Measurements from ENCODE around the gene KIF16B.

KIF16B gene

DNA sequence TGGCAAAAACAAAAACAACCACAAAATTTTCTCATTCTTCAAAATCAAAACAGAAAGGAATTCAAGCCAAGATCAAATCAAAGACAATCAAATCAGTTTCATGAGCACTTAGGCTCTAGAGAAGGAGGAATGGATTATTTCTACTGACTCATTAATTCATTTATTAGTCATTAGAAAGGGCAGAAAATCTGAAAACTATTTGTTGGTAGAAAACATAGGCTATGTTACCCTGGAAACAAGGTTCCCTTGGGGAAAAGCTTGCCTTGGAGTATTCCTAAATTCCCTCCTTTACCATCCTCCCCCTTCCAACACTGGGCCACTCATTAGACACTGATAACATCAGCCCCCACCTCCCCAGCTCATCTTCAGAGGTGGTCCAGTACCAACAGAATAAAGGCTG lies 17.5 kb downstream of the KIF16B start:
- Histone ChIP-seq H3K4me3 (ENCODE audit: low read depth in 1 of 2, low read length in 2 of 2) (no peak overlapping the region), H3K4me1 (ENCODE audit: control insufficient read depth in 1 of 2, insufficient read depth in 2 of 2, low read length in 2 of 2) (peaks cover 0 to 6% of the 10 kb centered on the region in 2 donors), H3K36me3 (ENCODE audit: control insufficient read depth in 1 of 2, insufficient read depth in 2 of 2, low read length in 2 of 2) (no peaks in the 10 kb centered on the region), H3K27ac (ENCODE audit: low read depth, low read length) (no peak overlapping the region), H3K9ac (ENCODE audit: low read depth in 1 of 2, low read length in 2 of 2) (no peak overlapping the region), H3K27me3 (ENCODE audit: control insufficient read depth in 1 of 2, insufficient read depth in 2 of 2, low read length in 2 of 2) (no peaks in the 10 kb centered on the region), H3K9me3 (ENCODE audit: control insufficient read depth in 1 of 2, low read length in 2 of 2) (no peaks in the 10 kb centered on the region)

DNA sequence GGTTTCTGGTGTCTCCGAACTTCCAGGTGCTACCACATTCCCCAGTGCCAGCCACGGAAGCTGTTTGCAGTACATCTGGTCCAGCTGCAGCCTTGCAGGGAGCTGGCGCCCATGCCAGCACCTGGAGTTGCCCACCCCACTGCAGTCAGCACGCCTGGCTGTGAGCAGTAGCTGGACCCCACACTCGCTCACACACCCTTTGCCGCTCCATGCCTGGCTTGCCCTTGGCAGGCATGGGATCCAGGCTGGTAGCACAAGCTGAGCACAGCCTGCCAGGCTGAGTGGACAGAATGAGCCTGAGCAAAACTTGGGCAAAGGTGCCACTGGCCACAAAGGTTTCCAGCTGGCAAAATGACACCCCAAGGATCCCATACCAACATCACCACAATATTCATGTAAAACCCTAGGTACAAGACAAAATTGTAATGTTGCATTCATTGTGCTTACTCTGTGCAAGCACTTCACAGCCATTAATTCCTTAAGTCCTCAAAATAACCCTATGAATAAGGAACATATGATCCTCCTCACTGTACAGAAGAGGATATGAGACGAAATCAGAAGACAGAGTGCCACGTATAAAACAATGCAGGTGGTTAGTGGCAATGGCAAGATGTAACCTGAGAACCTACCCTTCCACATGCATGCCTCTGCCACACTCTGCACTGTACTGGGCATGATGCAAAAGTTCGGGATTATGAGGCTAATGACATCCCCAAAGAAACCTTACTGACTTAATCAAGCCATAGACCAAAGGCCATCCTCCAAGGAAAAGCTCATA lies 18.3 kb downstream of the KIF16B start:
- H3K4me3 ChIP-seq (ENCODE audit: low read depth in 1 of 2, low read length in 2 of 2): no peak overlapping the region
- no peak overlapping the region for H3K9ac ChIP-seq (ENCODE audit: low read depth in 1 of 2, low read length in 2 of 2)
- H3K36me3 ChIP-seq (ENCODE audit: control insufficient read depth in 1 of 2, insufficient read depth in 2 of 2, low read length in 2 of 2): no peaks in the 10 kb centered on the region
- H3K27me3 ChIP-seq (ENCODE audit: control insufficient read depth in 1 of 2, insufficient read depth in 2 of 2, low read length in 2 of 2): no peaks in the 10 kb centered on the region
- H3K9me3 ChIP-seq (ENCODE audit: control insufficient read depth in 1 of 2, low read length in 2 of 2): no peaks in the 10 kb centered on the region
- H3K27ac ChIP-seq (ENCODE audit: low read depth, low read length): no peak overlapping the region
- peaks cover 0 to 6% of the 10 kb centered on the region in 2 donors for H3K4me1 ChIP-seq (ENCODE audit: control insufficient read depth in 1 of 2, insufficient read depth in 2 of 2, low read length in 2 of 2)

DNA sequence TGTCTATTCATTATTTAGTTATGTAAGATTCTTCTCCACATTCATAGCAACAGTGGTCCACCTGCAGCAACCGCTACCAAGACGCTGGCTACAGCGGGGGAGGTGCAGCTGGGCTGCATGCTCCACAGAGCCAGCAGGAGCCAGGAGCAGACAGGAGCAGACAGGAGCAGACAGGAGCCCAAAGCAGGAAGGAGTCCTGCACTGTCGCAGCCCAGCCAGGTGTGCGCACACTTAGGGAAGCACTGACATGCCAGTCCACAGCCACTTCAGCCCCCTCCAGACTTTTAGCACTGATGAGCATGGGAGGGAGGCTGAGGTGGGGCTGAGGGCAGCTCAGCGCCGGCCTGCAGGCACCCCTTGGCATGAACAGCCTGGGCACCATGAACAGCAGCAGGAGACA lies 19.6 kb downstream of the KIF16B start:
- no peaks in the 10 kb centered on the region for H3K9me3 ChIP-seq (ENCODE audit: control insufficient read depth in 1 of 2, low read length in 2 of 2)
- no peak overlapping the region for H3K27ac ChIP-seq (ENCODE audit: low read depth, low read length)
- peaks cover 0 to 6% of the 10 kb centered on the region in 2 donors for H3K4me1 ChIP-seq (ENCODE audit: control insufficient read depth in 1 of 2, insufficient read depth in 2 of 2, low read length in 2 of 2)
- no peak overlapping the region for H3K4me3 ChIP-seq (ENCODE audit: low read depth in 1 of 2, low read length in 2 of 2)
- H3K27me3 ChIP-seq (ENCODE audit: control insufficient read depth in 1 of 2, insufficient read depth in 2 of 2, low read length in 2 of 2): no peaks in the 10 kb centered on the region
- no peaks in the 10 kb centered on the region for H3K36me3 ChIP-seq (ENCODE audit: control insufficient read depth in 1 of 2, insufficient read depth in 2 of 2, low read length in 2 of 2)
- no peak overlapping the region for H3K9ac ChIP-seq (ENCODE audit: low read depth in 1 of 2, low read length in 2 of 2)

DNA sequence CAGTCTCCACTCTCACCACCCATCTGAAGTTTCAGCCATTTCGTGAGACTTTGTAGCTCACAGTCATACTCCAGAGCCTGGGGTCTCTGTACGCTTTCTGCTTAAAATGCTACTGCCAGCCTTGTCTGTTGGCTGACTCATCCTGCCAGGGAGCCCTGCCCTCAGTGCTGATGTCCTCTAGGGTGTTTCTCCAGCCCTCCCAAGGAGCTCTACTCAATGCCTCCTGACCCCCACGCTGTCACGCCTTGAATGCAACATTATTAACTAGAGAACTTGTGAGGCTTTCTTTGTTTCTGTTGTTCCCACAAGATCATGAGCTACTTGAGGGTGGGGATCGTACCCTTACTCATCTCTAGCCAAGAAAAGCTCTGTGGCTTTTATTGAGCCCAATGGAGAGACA lies 20.1 kb downstream of the KIF16B start:
- H3K9me3 ChIP-seq (ENCODE audit: control insufficient read depth in 1 of 2, low read length in 2 of 2): no peaks in the 10 kb centered on the region
- no peaks in the 10 kb centered on the region for H3K36me3 ChIP-seq (ENCODE audit: control insufficient read depth in 1 of 2, insufficient read depth in 2 of 2, low read length in 2 of 2)
- H3K4me1 ChIP-seq (ENCODE audit: control insufficient read depth in 1 of 2, insufficient read depth in 2 of 2, low read length in 2 of 2): peaks cover 0 to 6% of the 10 kb centered on the region in 2 donors
- H3K27me3 ChIP-seq (ENCODE audit: control insufficient read depth in 1 of 2, insufficient read depth in 2 of 2, low read length in 2 of 2): no peaks in the 10 kb centered on the region
- no peak overlapping the region for H3K27ac ChIP-seq (ENCODE audit: low read depth, low read length)
- no peak overlapping the region for H3K9ac ChIP-seq (ENCODE audit: low read depth in 1 of 2, low read length in 2 of 2)
- H3K4me3 ChIP-seq (ENCODE audit: low read depth in 1 of 2, low read length in 2 of 2): no peak overlapping the region

DNA sequence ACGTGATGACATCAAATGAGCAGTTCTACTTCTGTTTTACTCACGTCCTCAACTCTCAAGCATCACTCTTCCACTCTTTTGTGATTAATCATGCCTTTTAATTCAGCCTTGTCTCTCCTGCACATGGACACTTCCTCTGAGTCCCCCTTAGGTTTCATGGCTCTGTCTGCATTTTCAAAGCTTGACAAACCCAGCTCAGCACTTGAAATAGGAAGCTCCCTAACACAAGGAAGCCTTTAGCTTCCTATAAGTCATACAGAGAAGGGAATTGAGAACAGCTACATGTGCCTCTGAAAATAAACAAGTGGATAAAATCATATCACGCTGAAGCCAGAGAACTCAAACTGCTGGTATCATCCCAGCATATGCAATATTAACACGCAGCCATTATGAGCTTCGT lies 21.2 kb downstream of the KIF16B start:
- H3K27ac ChIP-seq (ENCODE audit: low read depth, low read length): no peak overlapping the region
- H3K27me3 ChIP-seq (ENCODE audit: control insufficient read depth in 1 of 2, insufficient read depth in 2 of 2, low read length in 2 of 2): no peaks in the 10 kb centered on the region
- no peaks in the 10 kb centered on the region for H3K36me3 ChIP-seq (ENCODE audit: control insufficient read depth in 1 of 2, insufficient read depth in 2 of 2, low read length in 2 of 2)
- H3K9me3 ChIP-seq (ENCODE audit: control insufficient read depth in 1 of 2, low read length in 2 of 2): no peaks in the 10 kb centered on the region
- peaks cover 0 to 6% of the 10 kb centered on the region in 2 donors for H3K4me1 ChIP-seq (ENCODE audit: control insufficient read depth in 1 of 2, insufficient read depth in 2 of 2, low read length in 2 of 2)
- no peak overlapping the region for H3K4me3 ChIP-seq (ENCODE audit: low read depth in 1 of 2, low read length in 2 of 2)
- no peak overlapping the region for H3K9ac ChIP-seq (ENCODE audit: low read depth in 1 of 2, low read length in 2 of 2)

DNA sequence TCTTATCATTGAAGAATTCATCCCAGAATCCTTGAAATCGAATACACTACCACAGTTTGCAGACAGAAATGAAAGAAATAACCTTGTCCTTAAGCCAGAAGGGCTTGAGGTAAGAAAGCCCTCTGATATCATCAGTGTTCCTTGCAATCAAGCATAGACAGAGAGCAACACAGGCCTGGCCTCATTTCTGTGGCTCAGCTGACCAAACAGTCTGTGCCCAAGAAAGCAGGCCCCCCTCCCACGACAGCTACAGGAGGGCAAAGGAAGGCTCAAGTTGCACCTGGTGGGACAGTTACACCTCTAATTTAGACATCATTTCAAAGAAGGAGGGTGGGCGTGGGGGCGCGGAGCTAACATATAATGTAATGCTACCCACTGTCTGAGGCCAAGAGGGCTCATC lies 21.6 kb downstream of the KIF16B start:
- H3K4me3 ChIP-seq (ENCODE audit: low read depth in 1 of 2, low read length in 2 of 2): no peak overlapping the region
- H3K27ac ChIP-seq (ENCODE audit: low read depth, low read length): no peak overlapping the region
- no peaks in the 10 kb centered on the region for H3K36me3 ChIP-seq (ENCODE audit: control insufficient read depth in 1 of 2, insufficient read depth in 2 of 2, low read length in 2 of 2)
- no peak overlapping the region for H3K9ac ChIP-seq (ENCODE audit: low read depth in 1 of 2, low read length in 2 of 2)
- H3K9me3 ChIP-seq (ENCODE audit: control insufficient read depth in 1 of 2, low read length in 2 of 2): no peaks in the 10 kb centered on the region
- H3K27me3 ChIP-seq (ENCODE audit: control insufficient read depth in 1 of 2, insufficient read depth in 2 of 2, low read length in 2 of 2): no peaks in the 10 kb centered on the region
- H3K4me1 ChIP-seq (ENCODE audit: control insufficient read depth in 1 of 2, insufficient read depth in 2 of 2, low read length in 2 of 2): peaks cover 0 to 6% of the 10 kb centered on the region in 2 donors

DNA sequence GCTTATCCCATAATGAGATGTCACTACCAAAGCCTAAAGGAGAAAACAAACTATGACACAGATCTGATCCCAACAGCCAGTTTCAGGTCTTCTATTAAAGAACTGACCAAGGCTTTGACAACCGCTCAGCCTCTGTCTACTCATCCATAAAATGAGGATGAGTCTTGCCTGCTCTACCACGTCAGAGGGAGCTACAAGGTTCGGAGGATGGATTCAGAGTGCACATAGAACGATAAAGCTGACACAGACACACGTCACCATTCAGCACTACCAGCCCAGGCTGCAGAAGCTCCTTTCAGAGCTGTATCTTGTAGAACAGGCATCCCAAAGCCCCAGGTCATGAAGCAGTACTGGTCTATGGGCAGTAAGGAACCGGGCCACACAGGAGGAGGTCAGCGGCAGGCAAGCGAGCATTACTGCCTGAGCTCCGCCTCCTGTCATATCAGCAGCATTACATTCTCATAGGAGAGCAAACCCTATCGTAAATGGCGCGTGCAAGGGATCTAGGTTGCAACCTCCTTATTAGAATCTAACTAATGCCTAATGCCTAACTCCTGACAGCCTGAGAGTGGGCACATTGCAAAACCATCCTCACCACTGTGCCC lies 25.1 kb downstream of the KIF16B start:
- Histone ChIP-seq H3K36me3 (ENCODE audit: control insufficient read depth in 1 of 2, insufficient read depth in 2 of 2, low read length in 2 of 2) (no peaks in the 10 kb centered on the region), H3K9me3 (ENCODE audit: control insufficient read depth in 1 of 2, low read length in 2 of 2) (no peaks in the 10 kb centered on the region), H3K4me1 (ENCODE audit: control insufficient read depth in 1 of 2, insufficient read depth in 2 of 2, low read length in 2 of 2) (no peaks in the 10 kb centered on the region), H3K9ac (ENCODE audit: low read depth in 1 of 2, low read length in 2 of 2) (no peak overlapping the region), H3K27ac (ENCODE audit: low read depth, low read length) (no peak overlapping the region), H3K27me3 (ENCODE audit: control insufficient read depth in 1 of 2, insufficient read depth in 2 of 2, low read length in 2 of 2) (no peaks in the 10 kb centered on the region), H3K4me3 (ENCODE audit: low read depth in 1 of 2, low read length in 2 of 2) (no peak overlapping the region)

DNA sequence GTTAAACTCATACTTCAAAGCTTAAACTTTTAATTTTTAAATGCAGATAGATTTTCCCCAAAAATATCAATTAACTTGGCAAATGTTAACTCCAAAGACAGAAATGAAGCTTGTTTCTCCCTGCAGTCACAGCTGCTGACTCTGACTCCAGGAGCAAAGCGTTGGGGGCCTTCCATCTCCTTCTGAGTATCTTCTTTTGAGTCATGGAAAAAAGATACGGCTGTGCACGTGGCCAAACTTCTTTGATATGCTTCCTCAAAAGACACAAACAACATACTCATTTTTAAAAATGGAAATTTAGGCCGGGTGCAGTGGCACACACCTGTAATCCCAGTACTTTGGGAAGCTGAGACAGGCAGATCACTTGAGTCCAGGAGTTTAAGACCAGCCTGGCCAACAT lies 28.3 kb downstream of the KIF16B start:
- no peak overlapping the region for H3K27ac ChIP-seq (ENCODE audit: low read depth, low read length)
- no peaks in the 10 kb centered on the region for H3K9me3 ChIP-seq (ENCODE audit: control insufficient read depth in 1 of 2, low read length in 2 of 2)
- no peak overlapping the region for H3K9ac ChIP-seq (ENCODE audit: low read depth in 1 of 2, low read length in 2 of 2)
- no peaks in the 10 kb centered on the region for H3K36me3 ChIP-seq (ENCODE audit: control insufficient read depth in 1 of 2, insufficient read depth in 2 of 2, low read length in 2 of 2)
- no peaks in the 10 kb centered on the region for H3K27me3 ChIP-seq (ENCODE audit: control insufficient read depth in 1 of 2, insufficient read depth in 2 of 2, low read length in 2 of 2)
- H3K4me1 ChIP-seq (ENCODE audit: control insufficient read depth in 1 of 2, insufficient read depth in 2 of 2, low read length in 2 of 2): no peaks in the 10 kb centered on the region
- H3K4me3 ChIP-seq (ENCODE audit: low read depth in 1 of 2, low read length in 2 of 2): no peak overlapping the region

DNA sequence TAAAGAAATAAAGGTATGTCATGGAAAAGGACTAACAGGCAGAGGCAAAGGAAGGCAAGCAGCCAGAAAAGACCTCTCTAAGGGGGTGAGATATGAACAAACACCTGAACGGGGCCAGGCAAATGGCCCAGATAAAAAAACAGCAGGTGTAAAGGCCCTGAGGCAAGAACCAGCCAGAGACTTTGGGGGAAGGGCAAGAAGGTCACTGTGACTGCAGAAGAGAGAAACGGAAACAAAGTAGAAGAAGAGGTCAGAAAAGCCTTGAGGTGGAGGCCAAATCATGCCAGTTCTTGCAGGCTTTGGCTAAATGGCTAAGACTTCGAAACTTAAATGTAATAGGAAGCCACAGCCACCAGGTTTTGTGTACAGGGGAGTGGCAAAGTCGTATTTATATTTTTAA lies 30.8 kb downstream of the KIF16B start:
- no peaks in the 10 kb centered on the region for H3K9me3 ChIP-seq (ENCODE audit: control insufficient read depth in 1 of 2, low read length in 2 of 2)
- H3K4me1 ChIP-seq (ENCODE audit: control insufficient read depth in 1 of 2, insufficient read depth in 2 of 2, low read length in 2 of 2): peaks cover 7 to 14% of the 10 kb centered on the region in 2 donors
- H3K9ac ChIP-seq (ENCODE audit: low read depth in 1 of 2, low read length in 2 of 2): no peak overlapping the region
- no peaks in the 10 kb centered on the region for H3K27me3 ChIP-seq (ENCODE audit: control insufficient read depth in 1 of 2, insufficient read depth in 2 of 2, low read length in 2 of 2)
- H3K36me3 ChIP-seq (ENCODE audit: control insufficient read depth in 1 of 2, insufficient read depth in 2 of 2, low read length in 2 of 2): no peaks in the 10 kb centered on the region
- H3K27ac ChIP-seq (ENCODE audit: low read depth, low read length): no peak overlapping the region
- no peak overlapping the region for H3K4me3 ChIP-seq (ENCODE audit: low read depth in 1 of 2, low read length in 2 of 2)

DNA sequence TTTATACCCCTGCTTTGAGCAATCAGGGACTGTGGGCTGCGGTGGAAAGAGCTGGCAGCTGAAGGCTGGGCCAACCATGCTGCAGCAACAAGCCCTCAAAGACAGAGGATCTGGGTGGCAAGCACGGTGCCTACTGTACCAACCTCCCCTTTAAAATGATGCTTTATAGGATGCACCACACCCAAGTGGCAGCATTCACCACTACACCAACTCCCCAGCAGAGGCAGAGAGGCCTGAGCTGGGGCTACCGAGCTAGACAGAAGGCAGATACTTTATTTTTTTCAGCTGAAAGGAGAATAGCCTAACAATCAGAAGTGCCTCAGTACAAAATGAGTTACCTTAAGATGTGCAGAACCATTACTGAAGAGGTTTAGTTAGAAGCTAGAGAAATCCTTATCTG lies 31.4 kb downstream of the KIF16B start:
- no peaks in the 10 kb centered on the region for H3K9me3 ChIP-seq (ENCODE audit: control insufficient read depth in 1 of 2, low read length in 2 of 2)
- no peak overlapping the region for H3K4me3 ChIP-seq (ENCODE audit: low read depth in 1 of 2, low read length in 2 of 2)
- H3K9ac ChIP-seq (ENCODE audit: low read depth in 1 of 2, low read length in 2 of 2): no peak overlapping the region
- peaks cover 7 to 20% of the 10 kb centered on the region in 2 donors for H3K4me1 ChIP-seq (ENCODE audit: control insufficient read depth in 1 of 2, insufficient read depth in 2 of 2, low read length in 2 of 2)
- no peaks in the 10 kb centered on the region for H3K36me3 ChIP-seq (ENCODE audit: control insufficient read depth in 1 of 2, insufficient read depth in 2 of 2, low read length in 2 of 2)
- H3K27me3 ChIP-seq (ENCODE audit: control insufficient read depth in 1 of 2, insufficient read depth in 2 of 2, low read length in 2 of 2): no peaks in the 10 kb centered on the region
- no peak overlapping the region for H3K27ac ChIP-seq (ENCODE audit: low read depth, low read length)
